MM.1S (cell line): ENCODE results near the gene GPR108.

Experiments used
- CTCF ChIP-seq: fragments of 300-600 bp; sonication (generic); IDR thresholded peaks from 2 replicates; pipeline ENCODE4 v1.5.1; 2016; ENCODE audit warnings: antibody characterized with exemption, low read length, mixed read lengths
- EZH2 ChIP-seq: fragments of 300-600 bp; sonication (generic); optimal IDR thresholded peaks from 2 replicates; pipeline ENCODE3; 2017; ENCODE audit warnings: low read depth, mild to moderate bottlenecking, antibody characterized with exemption, low read length, mixed read lengths
- EZH2phosphoT487 ChIP-seq: fragments of 300-600 bp; sonication (generic); IDR thresholded peaks from 2 replicates; pipeline ENCODE4 v1.6.1; 2018; ENCODE audit warnings: antibody characterized with exemption, low read length

- TF ChIP-seq CTCF (no peak), EZH2 (no peak), EZH2phosphoT487 (no peak)
Observed at GRCh38 chr19:6760606-6761005, 23.2 kb upstream of the GPR108 start.
